Measurements from ENCODE around the gene KSR1.
"Not testable (repeated sequence)": the region's sequence is repeated elsewhere in the genome, so short reads cannot be mapped to it uniquely, and the experiment has no call there.

Gene KSR1

GRCh38 chr17:27457731-27458523 is 1.7 kb downstream of the KSR1 start:
- Mint-ChIP-seq H3K27me3 (no peaks in the 10 kb centered on the region), H3K4me1 (peaks cover 82% of the 10 kb centered on the region), H3K4me3 (peak overlapping the region; percentile 92 to 97), H3K27ac (peak overlapping the region; percentile 91 to 95), H3K9me3 (no peaks in the 10 kb centered on the region)
- ATAC-seq, result no peak
- no peak for DNase-seq

GRCh38 chr17:27458524-27458908 is 2.3 kb downstream of the KSR1 start:
- DNase-seq, result no peak
- no peak overlapping the region for H3K27ac Mint-ChIP-seq
- H3K27me3 Mint-ChIP-seq, result no peaks in the 10 kb centered on the region
- ATAC-seq, result no peak
- peaks cover 86% of the 10 kb centered on the region for H3K4me1 Mint-ChIP-seq
- H3K4me3 Mint-ChIP-seq, result peak overlapping the region; percentile 92 to 97
- H3K9me3 Mint-ChIP-seq, result no peaks in the 10 kb centered on the region

DNA sequence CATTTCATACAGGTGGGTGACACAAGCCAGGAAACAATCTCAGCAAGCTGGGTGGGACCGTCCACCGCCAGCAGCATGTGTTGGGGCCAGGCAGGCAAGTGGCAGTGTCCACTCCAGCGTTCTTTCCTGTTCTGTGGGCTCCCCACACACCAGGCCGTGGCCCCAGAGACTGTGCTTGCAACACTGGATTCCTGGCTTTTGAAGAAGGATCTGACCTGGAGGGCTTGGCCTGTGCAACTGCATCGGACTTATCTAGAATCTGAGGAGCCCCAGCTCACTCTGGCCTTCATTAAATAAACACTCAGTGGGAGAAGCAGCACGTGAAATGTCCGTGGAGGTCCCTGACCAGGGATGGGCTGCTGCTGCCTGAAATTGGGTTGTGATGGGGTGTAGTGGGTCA is 3.2 kb downstream of the KSR1 start:
- peaks cover 86% of the 10 kb centered on the region for H3K4me1 Mint-ChIP-seq
- ATAC-seq, result no peak
- no peaks in the 10 kb centered on the region for H3K9me3 Mint-ChIP-seq
- H3K27me3 Mint-ChIP-seq, result no peaks in the 10 kb centered on the region
- peak overlapping the region; percentile 39 to 97 for H3K4me3 Mint-ChIP-seq
- peak overlapping the region in 1 of 2 donors; percentile 42 for H3K27ac Mint-ChIP-seq
- DNase-seq, result no peak

DNA sequence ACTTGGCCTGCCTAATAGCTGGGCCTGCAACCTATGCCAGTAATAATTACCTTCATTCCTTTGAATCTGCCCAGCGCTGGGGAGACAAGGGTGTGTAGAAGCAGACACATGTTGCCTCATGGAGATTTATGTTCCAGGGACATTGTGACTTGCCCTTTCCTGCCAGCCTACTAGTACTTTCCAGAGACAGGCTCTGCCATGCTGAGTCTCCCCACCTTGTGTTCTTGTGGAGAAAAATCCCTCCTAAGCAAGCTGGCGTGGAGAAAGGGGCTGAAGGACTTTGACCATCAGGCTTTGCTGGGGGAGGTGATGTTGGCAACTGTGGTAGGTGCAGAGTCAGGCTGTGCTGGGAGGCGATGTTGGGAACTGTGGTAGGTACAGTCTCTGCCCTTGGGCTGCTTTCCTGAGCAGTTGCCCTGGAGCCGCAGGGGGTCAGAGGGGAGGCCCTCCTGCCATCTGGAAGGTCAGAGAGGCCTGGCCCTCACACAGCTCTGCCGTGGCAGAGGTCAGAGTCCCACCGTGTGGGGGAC is 4.0 kb downstream of the KSR1 start:
- ATAC-seq (no peak), DNase-seq (no peak)
- H3K4me3 Mint-ChIP-seq, result peak overlapping the region; percentile 18 to 68
- H3K4me1 Mint-ChIP-seq, result peaks cover 86% of the 10 kb centered on the region
- H3K27ac Mint-ChIP-seq, result no peak overlapping the region
- H3K9me3 Mint-ChIP-seq, result no peaks in the 10 kb centered on the region
- no peaks in the 10 kb centered on the region for H3K27me3 Mint-ChIP-seq

GRCh38 chr17:27461192-27461859 is 5.1 kb downstream of the KSR1 start:
- Mint-ChIP-seq H3K27me3 (no peaks in the 10 kb centered on the region), H3K9me3 (no peaks in the 10 kb centered on the region), H3K4me1 (peaks cover 90% of the 10 kb centered on the region), H3K4me3 (peak overlapping the region in 1 of 2 donors; percentile 28), H3K27ac (peak overlapping the region in 1 of 2 donors; percentile 36)
- no peak for DNase-seq
- ATAC-seq, result no peak

- peak overlapping the region in 1 of 2 donors; percentile 31 for H3K4me3 Mint-ChIP-seq
- DNase-seq, result no peak
Observed at GRCh38 chr17:27462149-27462548, 5.9 kb downstream of the KSR1 start.

GRCh38 chr17:27462714-27463113 is 6.5 kb downstream of the KSR1 start:
- ATAC-seq (no peak), DNase-seq (no peak)
- peak overlapping the region; percentile 70 to 73 for H3K4me3 Mint-ChIP-seq
- H3K27me3 Mint-ChIP-seq, result no peaks in the 10 kb centered on the region
- peaks cover 100% of the 10 kb centered on the region for H3K4me1 Mint-ChIP-seq
- H3K27ac Mint-ChIP-seq, result peak overlapping the region; percentile 92 to 96
- H3K9me3 Mint-ChIP-seq, result no peaks in the 10 kb centered on the region

More at GRCh38 chr17:27462149-27462548, 5.9 kb downstream of the KSR1 start:
- Mint-ChIP-seq H3K9me3 (no peaks in the 10 kb centered on the region), H3K4me1 (peaks cover 98% of the 10 kb centered on the region), H3K27me3 (no peaks in the 10 kb centered on the region), H3K27ac (no peak overlapping the region)
- no peak for ATAC-seq

DNA sequence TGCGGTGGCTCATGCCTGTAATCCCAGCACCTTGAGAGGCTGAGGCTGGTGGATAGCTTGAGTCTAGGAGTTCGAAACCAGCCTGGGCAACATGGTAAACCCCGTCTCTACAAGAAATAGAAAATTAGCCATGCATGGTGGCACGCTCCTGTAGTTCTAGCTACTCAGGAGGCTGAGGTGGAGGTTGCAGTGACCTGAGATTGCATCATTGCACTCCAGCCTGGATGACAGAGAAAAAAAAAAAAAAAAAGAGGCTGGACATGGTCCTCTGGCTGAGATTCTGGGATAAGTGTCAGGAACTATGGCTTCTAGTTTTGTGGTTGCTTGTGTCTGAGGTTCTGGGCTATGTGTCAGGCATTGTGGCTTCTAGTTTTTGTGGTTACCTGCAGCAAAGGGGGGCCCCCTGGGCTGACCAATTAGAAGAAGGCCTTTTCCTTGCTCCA is 7.0 kb downstream of the KSR1 start:
- Mint-ChIP-seq H3K27ac (peak overlapping the region; percentile 92 to 96), H3K4me3 (peak overlapping the region; percentile 70 to 73), H3K4me1 (peaks cover 100% of the 10 kb centered on the region), H3K9me3 (no peaks in the 10 kb centered on the region), H3K27me3 (no peaks in the 10 kb centered on the region)
- DNase-seq (peak in 1 of 2 donors; percentile 29), ATAC-seq (peak; percentile 27)

- not testable (repeated sequence) for H3K27me3 Mint-ChIP-seq, H3K9me3 Mint-ChIP-seq, ATAC-seq, DNase-seq
- Mint-ChIP-seq H3K27ac (peak overlapping the region in 1 of 2 donors; percentile 96), H3K4me1 (peaks cover 100% of the 10 kb centered on the region), H3K4me3 (peak overlapping the region; percentile 70 to 73)
Observed at GRCh38 chr17:27464019-27464418, 7.8 kb downstream of the KSR1 start.

DNA sequence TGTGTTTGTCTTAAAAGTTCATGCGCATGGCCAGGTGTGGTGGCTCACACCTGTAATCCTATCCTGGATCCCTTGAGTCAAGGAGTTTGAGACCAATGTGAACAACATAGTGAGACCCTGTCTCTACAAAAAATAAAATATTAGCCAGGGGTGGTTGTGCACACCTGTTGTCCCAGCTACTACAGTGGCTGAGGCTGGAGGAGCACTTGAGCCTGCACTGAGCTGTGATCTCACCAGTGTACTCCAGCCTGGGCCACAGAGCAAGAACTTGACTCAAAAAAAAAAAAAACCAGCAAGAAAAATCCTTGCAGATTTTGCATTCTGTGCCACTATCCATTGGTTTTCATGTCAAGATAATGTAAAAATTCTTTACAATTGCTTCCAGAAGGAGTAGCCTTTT is 8.2 kb downstream of the KSR1 start:
- peak overlapping the region in 1 of 2 donors; percentile 8 for H3K27ac Mint-ChIP-seq
- ATAC-seq (no peak), DNase-seq (no peak)
- peak overlapping the region; percentile 15 to 73 for H3K4me3 Mint-ChIP-seq
- H3K4me1 Mint-ChIP-seq, result peaks cover 100% of the 10 kb centered on the region
- H3K9me3 Mint-ChIP-seq, result no peaks in the 10 kb centered on the region
- no peaks in the 10 kb centered on the region for H3K27me3 Mint-ChIP-seq

DNA sequence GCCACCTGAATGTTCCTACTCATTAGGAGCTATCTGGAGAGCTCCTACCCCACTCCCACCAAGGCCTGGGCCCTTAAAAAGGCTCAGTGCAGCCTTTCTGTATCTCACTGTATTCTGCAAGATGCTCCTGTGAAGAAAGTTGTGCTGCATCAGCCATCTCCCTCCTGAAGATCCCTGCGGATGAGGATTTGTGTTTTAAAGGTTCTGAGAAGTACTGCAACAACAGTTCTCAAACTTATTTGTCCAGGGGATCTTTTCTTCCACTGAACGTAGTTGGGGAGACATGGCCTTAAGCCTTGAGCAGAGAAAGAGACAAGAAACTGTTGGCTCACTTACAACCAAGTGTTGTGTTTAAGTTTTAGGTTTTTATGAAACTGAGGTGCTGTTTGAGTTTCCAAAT is 9.6 kb downstream of the KSR1 start:
- DNase-seq, H3K27me3 Mint-ChIP-seq, H3K9me3 Mint-ChIP-seq, ATAC-seq: not testable (repeated sequence)
- peak overlapping the region; percentile 80 to 86 for H3K4me3 Mint-ChIP-seq
- H3K4me1 Mint-ChIP-seq, result peaks cover 100% of the 10 kb centered on the region
- H3K27ac Mint-ChIP-seq, result peak overlapping the region; percentile 95 to 97

GRCh38 chr17:27466376-27466742 is 10.1 kb downstream of the KSR1 start:
- H3K27ac Mint-ChIP-seq, result peak overlapping the region; percentile 95 to 97
- H3K9me3 Mint-ChIP-seq, result no peaks in the 10 kb centered on the region
- DNase-seq (no peak), ATAC-seq (peak; percentile 46)
- no peaks in the 10 kb centered on the region for H3K27me3 Mint-ChIP-seq
- H3K4me3 Mint-ChIP-seq, result peak overlapping the region; percentile 80 to 86
- H3K4me1 Mint-ChIP-seq, result peaks cover 100% of the 10 kb centered on the region

DNA sequence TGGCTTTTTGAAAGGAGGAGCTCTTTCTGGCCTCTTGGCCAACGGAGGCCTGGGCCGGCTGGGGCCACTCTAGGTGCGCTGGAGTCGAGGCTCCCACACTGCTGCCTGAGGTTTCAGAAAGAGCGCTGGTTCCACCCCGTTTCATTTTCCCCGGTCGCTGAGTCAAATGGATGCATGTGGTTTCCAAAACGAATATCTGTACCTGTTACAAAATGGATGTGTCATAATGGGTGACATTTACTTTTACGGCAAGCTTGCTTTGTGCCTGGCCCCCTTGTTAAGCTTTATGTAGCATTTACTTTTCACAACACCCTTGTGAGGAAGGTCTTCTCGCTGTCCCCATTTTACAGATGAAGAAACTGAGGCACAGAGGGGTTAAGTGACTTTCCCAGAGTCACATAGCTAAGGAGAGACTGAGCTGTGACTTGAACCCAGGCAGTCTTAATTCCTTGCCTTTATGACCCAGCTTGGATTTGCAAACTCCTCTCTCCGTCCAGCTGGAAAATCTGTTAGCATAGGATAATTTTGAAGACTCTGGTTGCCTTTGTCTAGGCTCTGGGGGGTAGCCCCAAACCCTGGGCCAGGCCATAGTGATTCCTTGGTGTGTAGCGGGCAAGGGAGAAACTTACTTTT is 10.6 kb downstream of the KSR1 start:
- DNase-seq (peak; percentile 71 to 87), ATAC-seq (peak; percentile 86)
- H3K4me3 Mint-ChIP-seq, result peak overlapping the region; percentile 80 to 86
- no peaks in the 10 kb centered on the region for H3K9me3 Mint-ChIP-seq
- H3K27me3 Mint-ChIP-seq, result no peaks in the 10 kb centered on the region
- peaks cover 100% of the 10 kb centered on the region for H3K4me1 Mint-ChIP-seq
- H3K27ac Mint-ChIP-seq, result peak overlapping the region; percentile 95 to 97

- DNase-seq (peak in 1 of 2 donors; percentile 36), ATAC-seq (no peak)
- H3K4me3 Mint-ChIP-seq, result peak overlapping the region; percentile 61 to 66
- H3K4me1 Mint-ChIP-seq, result peaks cover 100% of the 10 kb centered on the region
- peak overlapping the region; percentile 38 to 69 for H3K27ac Mint-ChIP-seq
- H3K27me3 Mint-ChIP-seq, result no peaks in the 10 kb centered on the region
- H3K9me3 Mint-ChIP-seq, result no peaks in the 10 kb centered on the region
Observed at GRCh38 chr17:27469256-27469655, 13.0 kb downstream of the KSR1 start.
